T47D (cell line): ENCODE results near the gene DIRAS2.

Experiments
- DNase-seq, 2 experiments: peaks; one replicate each; pipeline versions ENCODE4 v3.0.0 to v3.0.0-alpha.2; 2011 to 2012; ENCODE audit warnings: low read depth in 1 of 2, low spot score in 1 of 2
- JUND ChIP-seq: IDR thresholded peaks from 2 replicates; pipeline ENCODE4 v1.6.1; 2012; ENCODE audit warnings: low read depth
- in situ Hi-C: cut with HindIII; loops from 2 replicates; pipeline ENCODE4 v1.10.0; 2016; ENCODE audit warnings: low sequenced_read_pairs, low pct_unique_long_range_greater_than_20kb

The DIRAS2 gene

DNA sequence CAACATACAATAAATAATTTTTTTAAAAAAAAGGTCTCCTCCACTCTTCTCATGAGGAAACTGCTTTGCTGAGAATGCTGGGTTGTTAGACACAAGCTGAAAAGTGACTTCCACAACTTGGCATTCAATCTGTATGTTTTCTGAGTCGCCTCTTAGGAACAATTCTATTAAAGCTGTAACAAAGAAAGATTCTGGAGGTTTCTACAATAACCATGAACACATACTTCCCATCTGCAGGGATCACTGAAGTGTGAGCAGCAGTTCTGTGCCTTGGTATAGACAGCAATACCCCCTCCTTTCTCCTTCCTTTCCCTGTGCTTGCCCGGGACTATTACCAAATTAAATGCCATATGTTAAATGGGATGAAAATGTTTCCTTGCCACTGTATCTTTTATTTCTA lies 1.5 kb downstream of the DIRAS2 start:
- DNase-seq = no peak
- TF ChIP-seq JUND = no peak
- in situ Hi-C loops = no loop called here

- TF ChIP-seq JUND = no peak
- in situ Hi-C loops = no loop called here
- DNase-seq = no peak
Measured at GRCh38 chr9:90640361-90640760, 2.3 kb downstream of the DIRAS2 start.

GRCh38 chr9:90637626-90638025 lies 5.0 kb downstream of the DIRAS2 start:
- in situ Hi-C loops = no loop called here
- DNase-seq = no peak
- TF ChIP-seq JUND = no peak

DNA sequence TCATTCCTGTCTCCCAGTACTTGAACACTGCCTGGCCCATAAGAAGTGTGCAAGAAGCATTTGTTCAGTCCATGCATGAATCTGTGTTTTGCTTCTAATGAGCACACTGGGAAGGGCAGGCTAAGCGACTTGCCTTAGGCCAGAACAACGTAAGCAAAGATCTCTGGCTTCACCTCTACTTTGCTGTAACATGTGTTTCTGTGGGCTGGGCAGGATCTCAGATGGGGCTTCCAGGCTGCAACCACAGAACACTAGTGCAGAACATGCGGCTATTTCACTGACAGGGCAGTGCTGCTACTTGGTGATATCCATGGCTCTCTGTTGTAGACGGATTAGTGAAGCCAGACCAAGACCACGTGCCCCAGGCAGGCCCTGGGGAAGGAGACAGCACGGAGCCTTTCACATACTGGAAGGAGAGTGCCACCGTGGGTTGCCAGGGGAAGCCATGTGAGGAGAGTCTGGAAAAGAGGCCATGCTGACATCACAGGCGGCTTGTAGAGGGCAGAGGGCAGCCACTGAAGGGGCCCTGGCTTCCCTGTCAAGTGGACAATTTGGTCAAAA lies 9.9 kb downstream of the DIRAS2 start:
- no peak for DNase-seq
- in situ Hi-C loops = no loop called here
- TF ChIP-seq JUND = no peak

DNA sequence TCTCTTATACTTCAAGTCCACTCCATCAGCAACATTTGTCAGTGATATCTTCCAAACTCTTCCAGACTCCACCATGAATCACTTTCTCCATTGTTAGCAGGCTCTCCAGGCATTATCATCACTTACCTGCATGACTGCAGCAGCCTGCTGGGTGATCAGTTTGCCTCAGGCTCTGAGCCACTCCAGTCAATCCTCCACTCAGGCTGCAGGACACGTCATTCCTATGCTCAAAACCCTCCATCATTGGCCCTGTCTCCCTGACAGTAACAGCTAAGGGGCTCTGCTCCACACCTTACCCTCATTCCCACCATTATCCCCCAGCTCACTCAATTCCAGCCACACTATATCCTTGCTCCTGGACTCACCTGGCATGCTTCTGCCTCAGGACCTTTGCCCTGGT lies 10.7 kb downstream of the DIRAS2 start:
- TF ChIP-seq JUND = no peak
- in situ Hi-C loops = no loop called here
- DNase-seq = no peak

DNA sequence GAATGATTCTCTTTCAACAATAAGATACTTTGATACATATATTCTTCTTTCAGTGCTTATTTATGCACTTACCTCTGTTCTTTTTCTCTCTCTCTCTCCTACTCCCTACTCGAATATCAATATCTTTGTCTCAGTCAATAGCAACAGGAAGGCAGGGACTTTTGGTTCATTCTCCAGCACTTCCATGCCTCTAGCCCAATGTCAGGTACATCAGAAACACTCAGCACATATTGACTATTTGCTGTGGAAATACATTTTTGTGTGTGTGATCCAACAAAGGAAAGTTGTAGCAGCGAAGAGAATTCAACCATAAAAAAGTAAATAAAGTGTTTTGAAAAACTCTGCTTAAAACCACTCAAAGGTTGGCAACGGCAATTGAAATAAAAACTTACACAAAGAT lies 12.6 kb downstream of the DIRAS2 start:
- no peak for TF ChIP-seq JUND
- no peak for DNase-seq
- in situ Hi-C loops = no loop called here

- TF ChIP-seq JUND = no peak
- in situ Hi-C loops = no loop called here
- no peak for DNase-seq
Measured at GRCh38 chr9:90629354-90629753, 13.3 kb downstream of the DIRAS2 start.

- TF ChIP-seq JUND = no peak
- in situ Hi-C loops = no loop called here
- no peak for DNase-seq
Measured at GRCh38 chr9:90616806-90617205, 25.8 kb downstream of the DIRAS2 start.

- no peak for DNase-seq
- TF ChIP-seq JUND = no peak
- in situ Hi-C loops = no loop called here
Measured at GRCh38 chr9:90613502-90613901, 29.1 kb downstream of the DIRAS2 start.

DNA sequence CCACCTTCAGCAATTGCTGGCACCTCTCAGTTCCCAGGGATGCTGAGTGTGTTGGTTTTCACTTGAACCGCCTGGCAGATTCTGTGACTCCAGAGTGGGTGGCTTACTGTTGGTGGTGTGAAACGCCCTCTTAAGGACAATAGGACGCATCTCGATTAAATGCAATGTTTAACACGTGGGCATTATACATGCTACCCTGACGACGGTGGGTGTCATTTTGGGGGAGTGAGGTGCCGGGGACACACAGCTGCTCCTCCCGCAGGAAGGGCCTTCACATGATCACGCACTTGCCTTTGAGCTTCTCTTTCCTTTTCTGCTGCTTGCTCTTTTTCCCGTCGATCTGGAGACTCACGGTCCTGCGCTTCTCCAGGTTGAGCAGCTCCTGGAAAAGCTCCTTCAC lies 29.7 kb downstream of the DIRAS2 start:
- in situ Hi-C loops = no loop called here
- TF ChIP-seq JUND = no peak
- peak in 1 of 2 experiments; percentile 30 for DNase-seq

DNA sequence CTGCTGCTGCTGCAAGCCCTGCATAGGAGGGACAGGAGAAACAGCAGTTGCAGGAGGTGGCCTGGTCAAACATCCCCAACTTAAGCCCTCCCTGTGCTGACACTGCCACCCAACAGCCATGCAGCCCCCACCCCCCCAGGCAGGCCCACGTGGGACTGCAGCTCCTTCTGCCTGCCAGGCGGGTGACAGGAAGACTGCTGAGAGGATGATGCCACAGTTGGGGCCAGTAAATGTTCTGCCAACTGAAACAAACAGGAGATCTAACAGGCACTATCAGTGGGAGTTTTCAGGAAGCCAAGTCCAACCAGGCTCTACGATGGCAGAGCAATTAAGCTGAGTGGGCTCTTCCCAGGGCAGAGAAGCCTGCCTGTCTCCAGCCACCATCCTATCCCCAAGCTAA lies 31.1 kb downstream of the DIRAS2 start:
- no peak for TF ChIP-seq JUND
- no peak for DNase-seq
- in situ Hi-C loops = no loop called here

GRCh38 chr9:90611121-90611520 lies 31.5 kb downstream of the DIRAS2 start:
- TF ChIP-seq JUND = no peak
- in situ Hi-C loops = no loop called here
- no peak for DNase-seq

GRCh38 chr9:90607701-90608516 lies 34.7 kb downstream of the DIRAS2 start:
- in situ Hi-C loops = no loop called here
- DNase-seq = no peak
- no peak for TF ChIP-seq JUND

DNA sequence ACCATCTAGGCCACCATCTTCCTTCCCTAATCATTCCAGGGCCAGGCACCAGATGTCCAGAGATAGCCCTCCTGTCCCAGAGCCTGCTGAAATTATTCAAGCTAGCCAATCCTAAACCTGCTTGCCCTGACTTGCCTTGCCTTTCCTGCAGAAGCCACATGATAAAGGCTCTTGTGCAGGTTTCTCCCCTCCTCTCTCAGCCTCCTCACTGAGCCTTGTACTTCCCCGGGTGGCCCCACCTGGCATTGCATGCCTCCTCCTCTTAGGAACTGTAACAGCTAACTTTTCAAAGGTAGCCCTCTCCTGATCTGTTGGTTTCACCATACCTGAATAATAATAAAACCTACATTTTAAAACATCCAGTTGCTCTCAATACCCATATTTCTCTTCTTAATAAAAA lies 42.6 kb downstream of the DIRAS2 start:
- in situ Hi-C loops = no loop called here
- TF ChIP-seq JUND = no peak
- no peak for DNase-seq
